ENCODE data around the gene GYS2.

GRCh38 chr12:21566907-21567394, 37.7 kb downstream of the GYS2 start:
- TF ChIP-seq CTCF (conservative IDR thresholded peaks at IDR 0.05 in 1 of 2, IDR thresholded peaks at IDR 0.05 in 1 of 2; ENCODE audit: low read depth in 1 of 2, low read length in 2 of 2) (no peak), EZH2 (IDR thresholded peaks at IDR 0.05; ENCODE audit: low read length, missing control alignments) (no peak)
